ENCODE measurements around the gene ZBED1. TPM values are rescaled to one million over a fixed set of nuclear protein-coding genes. Genes with fewer than 3 reads are reported as not detected.
"Not testable (repeated sequence)": the region's sequence is repeated elsewhere in the genome, so short reads cannot be mapped to it uniquely, and the experiment has no call there.

ZBED1 gene
- total and polyA plus RNA-seq, 2 donors (not counting 1 experiment from before 2014, with no cell fraction given), result 14.5 to 24.8 TPM

GRCh38 chrX:2474963-2475726 lies 25.6 kb downstream of the ZBED1 start:
- TF ChIP-seq CTCF (conservative IDR thresholded peaks at IDR 0.05 in 1 of 2, IDR thresholded peaks at IDR 0.05 in 1 of 2; ENCODE audit: low read depth in 1 of 2, low read length in 2 of 2) (no peak), EZH2 (IDR thresholded peaks at IDR 0.05; ENCODE audit: low read length, missing control alignments) (no peak)
- peaks cover 17% of the 10 kb centered on the region for H3K79me2 ChIP-seq (ENCODE audit: control insufficient read depth, insufficient read depth, low read length)
- H4K20me1 ChIP-seq (ENCODE audit: control insufficient read depth, extremely low read depth, insufficient read depth, low read length), result no peaks in the 10 kb centered on the region

DNA sequence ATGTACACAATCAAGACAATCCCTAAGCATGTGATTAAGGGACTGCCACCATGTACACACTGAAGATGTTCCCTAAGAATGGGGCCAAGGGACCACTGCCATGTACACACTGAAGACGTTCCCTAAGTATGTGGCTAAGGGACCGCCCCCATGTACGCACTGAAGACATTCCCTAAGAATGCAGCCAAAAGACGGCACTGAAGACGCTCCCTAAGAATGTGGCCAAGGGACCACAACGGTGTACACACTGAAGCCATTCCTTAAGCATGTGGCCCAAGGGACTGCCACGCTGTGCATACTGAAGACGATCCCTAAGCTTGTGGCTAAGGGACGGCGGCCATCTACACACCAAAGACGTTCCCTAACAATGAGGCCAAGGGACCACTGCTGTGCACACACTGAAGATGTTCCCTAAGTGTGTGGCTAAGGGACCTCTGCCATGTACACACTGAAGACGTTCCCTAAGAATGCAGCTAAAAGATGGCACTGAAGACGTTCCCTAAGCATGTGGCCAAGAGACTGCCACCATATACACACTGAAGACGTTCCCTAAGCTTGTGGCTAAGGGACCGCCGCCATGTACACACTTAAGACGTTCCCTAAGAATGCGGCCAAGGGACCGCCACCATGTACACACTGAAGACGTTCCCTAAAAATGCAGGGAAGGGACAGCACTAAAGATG lies 26.4 kb downstream of the ZBED1 start:
- TF ChIP-seq CTCF (conservative IDR thresholded peaks at IDR 0.05 in 1 of 2, IDR thresholded peaks at IDR 0.05 in 1 of 2; ENCODE audit: low read depth in 1 of 2, low read length in 2 of 2) (no peak), EZH2 (IDR thresholded peaks at IDR 0.05; ENCODE audit: low read length, missing control alignments) (no peak)
- no peaks in the 10 kb centered on the region for H3K36me3 ChIP-seq (ENCODE audit: control insufficient read depth, insufficient read depth, low read length)
- peaks cover 14% of the 10 kb centered on the region for H3K79me2 ChIP-seq (ENCODE audit: control insufficient read depth, insufficient read depth, low read length)
- no peaks in the 10 kb centered on the region for H4K20me1 ChIP-seq (ENCODE audit: control insufficient read depth, extremely low read depth, insufficient read depth, low read length)
- no peak overlapping the region for H3K27ac ChIP-seq (ENCODE audit: insufficient read depth, low read length)
- H3K4me1 ChIP-seq (ENCODE audit: control insufficient read depth, extremely low read depth, insufficient read depth, low read length), result no peaks in the 10 kb centered on the region
- H3K27me3 ChIP-seq (ENCODE audit: control insufficient read depth, insufficient read depth, low read length), result no peaks in the 10 kb centered on the region
- no peak overlapping the region for H3K9ac ChIP-seq (ENCODE audit: insufficient read depth, low read length)
- no peak overlapping the region for H3K4me3 ChIP-seq (replicated peaks in 1 of 4; ENCODE audit: control extremely low read depth in 1 of 4, insufficient read depth in 1 of 4, low read depth in 3 of 4, low read length in 4 of 4)
- no peak for DNase-seq (ENCODE audit: low read depth in 2 of 2)
- no peak overlapping the region for H2AFZ ChIP-seq (ENCODE audit: low read length)
- H3K4me2 ChIP-seq (ENCODE audit: extremely low read depth, insufficient read depth, low read length), result no peak overlapping the region
- no peaks in the 10 kb centered on the region for H3K9me3 ChIP-seq (ENCODE audit: control insufficient read depth, insufficient read depth, low read depth, low read length)

More at GRCh38 chrX:2474963-2475726, 25.6 kb downstream of the ZBED1 start:
- Histone ChIP-seq H3K4me3 (replicated peaks in 1 of 4; ENCODE audit: control extremely low read depth in 1 of 4, insufficient read depth in 1 of 4, low read depth in 3 of 4, low read length in 4 of 4) (no peak overlapping the region), H3K4me1 (ENCODE audit: control insufficient read depth, extremely low read depth, insufficient read depth, low read length) (no peaks in the 10 kb centered on the region), H2AFZ (ENCODE audit: low read length) (no peak overlapping the region), H3K27me3 (ENCODE audit: control insufficient read depth, insufficient read depth, low read length) (no peaks in the 10 kb centered on the region), H3K9me3 (ENCODE audit: control insufficient read depth, insufficient read depth, low read depth, low read length) (no peaks in the 10 kb centered on the region), H3K4me2 (ENCODE audit: extremely low read depth, insufficient read depth, low read length) (no peak overlapping the region), H3K9ac (ENCODE audit: insufficient read depth, low read length) (no peak overlapping the region), H3K36me3 (ENCODE audit: control insufficient read depth, insufficient read depth, low read length) (no peaks in the 10 kb centered on the region), H3K27ac (ENCODE audit: insufficient read depth, low read length) (no peak overlapping the region)
- DNase-seq (ENCODE audit: low read depth in 2 of 2), result no peak

GRCh38 chrX:2473064-2473463 lies 27.7 kb downstream of the ZBED1 start:
- not testable (repeated sequence) for H3K27ac ChIP-seq (ENCODE audit: insufficient read depth, low read length); H3K9me3 ChIP-seq (ENCODE audit: control insufficient read depth, insufficient read depth, low read depth, low read length); H3K4me1 ChIP-seq (ENCODE audit: control insufficient read depth, extremely low read depth, insufficient read depth, low read length); H4K20me1 ChIP-seq (ENCODE audit: control insufficient read depth, extremely low read depth, insufficient read depth, low read length); DNase-seq (ENCODE audit: low read depth in 2 of 2); H3K9ac ChIP-seq (ENCODE audit: insufficient read depth, low read length); H3K4me2 ChIP-seq (ENCODE audit: extremely low read depth, insufficient read depth, low read length); H3K36me3 ChIP-seq (ENCODE audit: control insufficient read depth, insufficient read depth, low read length); H3K4me3 ChIP-seq (replicated peaks in 1 of 4; ENCODE audit: control extremely low read depth in 1 of 4, insufficient read depth in 1 of 4, low read depth in 3 of 4, low read length in 4 of 4); H3K27me3 ChIP-seq (ENCODE audit: control insufficient read depth, insufficient read depth, low read length); H3K79me2 ChIP-seq (ENCODE audit: control insufficient read depth, insufficient read depth, low read length); H2AFZ ChIP-seq (ENCODE audit: low read length)
